Measurements from ENCODE around the gene CADM2. TPM values are rescaled to one million over a fixed set of nuclear protein-coding genes. Genes with fewer than 3 reads are reported as not detected.

The CADM2 gene
- total RNA-seq, 1 donor from 2014 or later, result 0.55 TPM

DNA sequence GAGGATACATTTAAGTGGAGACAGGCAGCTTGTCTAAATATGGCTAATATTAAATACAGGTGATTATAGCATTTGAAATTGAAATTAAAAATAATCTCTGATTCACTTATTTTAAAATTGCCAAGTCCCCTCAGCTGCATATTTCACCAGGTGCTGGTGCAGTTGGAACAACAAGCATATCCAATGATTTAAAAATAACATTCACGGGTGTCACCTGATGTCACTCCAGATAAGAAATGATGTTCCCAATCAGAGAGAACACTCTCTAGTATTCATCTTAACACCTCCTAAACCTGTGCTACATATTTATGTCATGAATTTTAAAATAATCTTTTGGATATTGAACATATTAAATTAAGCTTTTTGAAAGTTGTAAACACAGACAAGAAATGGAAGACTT, 249.9 kb downstream of the CADM2 start:
- no peaks in the 10 kb centered on the region for H3K4me1 ChIP-seq
- no peaks in the 10 kb centered on the region for H3K27me3 ChIP-seq
- H3K9me3 ChIP-seq, result no peaks in the 10 kb centered on the region
- ATAC-seq (no peak), DNase-seq (no peak)
- intact Hi-C loops (cut with DNase I), result no loop called here
- H3K4me3 ChIP-seq, result no peak overlapping the region
- no peaks in the 10 kb centered on the region for H3K36me3 ChIP-seq
- H3K27ac ChIP-seq, result no peak overlapping the region
- TF ChIP-seq, protein P1, sequence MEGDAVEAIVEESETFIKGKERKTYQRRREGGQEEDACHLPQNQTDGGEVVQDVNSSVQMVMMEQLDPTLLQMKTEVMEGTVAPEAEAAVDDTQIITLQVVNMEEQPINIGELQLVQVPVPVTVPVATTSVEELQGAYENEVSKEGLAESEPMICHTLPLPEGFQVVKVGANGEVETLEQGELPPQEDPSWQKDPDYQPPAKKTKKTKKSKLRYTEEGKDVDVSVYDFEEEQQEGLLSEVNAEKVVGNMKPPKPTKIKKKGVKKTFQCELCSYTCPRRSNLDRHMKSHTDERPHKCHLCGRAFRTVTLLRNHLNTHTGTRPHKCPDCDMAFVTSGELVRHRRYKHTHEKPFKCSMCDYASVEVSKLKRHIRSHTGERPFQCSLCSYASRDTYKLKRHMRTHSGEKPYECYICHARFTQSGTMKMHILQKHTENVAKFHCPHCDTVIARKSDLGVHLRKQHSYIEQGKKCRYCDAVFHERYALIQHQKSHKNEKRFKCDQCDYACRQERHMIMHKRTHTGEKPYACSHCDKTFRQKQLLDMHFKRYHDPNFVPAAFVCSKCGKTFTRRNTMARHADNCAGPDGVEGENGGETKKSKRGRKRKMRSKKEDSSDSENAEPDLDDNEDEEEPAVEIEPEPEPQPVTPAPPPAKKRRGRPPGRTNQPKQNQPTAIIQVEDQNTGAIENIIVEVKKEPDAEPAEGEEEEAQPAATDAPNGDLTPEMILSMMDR (IDR thresholded peaks at IDR 0.05), result no peak

DNA sequence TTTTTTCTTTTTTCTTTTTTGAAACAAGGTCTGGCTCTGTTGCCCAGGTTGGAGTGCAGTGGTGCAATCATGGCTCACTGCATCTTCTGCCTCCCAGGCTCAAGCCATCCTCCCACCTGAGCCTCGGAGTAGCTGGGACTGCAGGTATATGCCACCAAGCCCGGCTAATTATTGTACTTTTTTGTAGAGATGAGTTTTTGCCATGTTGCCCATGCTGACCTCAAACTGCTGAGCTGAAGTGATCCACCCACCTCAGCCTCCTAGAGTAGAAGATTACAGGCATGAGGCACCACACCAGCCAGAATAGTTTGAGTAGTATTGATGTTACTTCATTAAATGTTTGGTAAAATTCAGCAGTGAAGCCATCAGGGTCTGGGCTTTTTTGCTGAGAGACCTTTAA, 251.8 kb downstream of the CADM2 start:
- ATAC-seq (no peak), DNase-seq (no peak)
- Histone ChIP-seq H3K36me3 (no peaks in the 10 kb centered on the region), H3K4me3 (no peak overlapping the region), H3K9me3 (no peaks in the 10 kb centered on the region), H3K27me3 (no peaks in the 10 kb centered on the region), H3K4me1 (no peaks in the 10 kb centered on the region), H3K27ac (no peak overlapping the region)
- TF ChIP-seq, protein P1 (IDR thresholded peaks at IDR 0.05), result no peak
- intact Hi-C loops (cut with DNase I), result no loop called here

DNA sequence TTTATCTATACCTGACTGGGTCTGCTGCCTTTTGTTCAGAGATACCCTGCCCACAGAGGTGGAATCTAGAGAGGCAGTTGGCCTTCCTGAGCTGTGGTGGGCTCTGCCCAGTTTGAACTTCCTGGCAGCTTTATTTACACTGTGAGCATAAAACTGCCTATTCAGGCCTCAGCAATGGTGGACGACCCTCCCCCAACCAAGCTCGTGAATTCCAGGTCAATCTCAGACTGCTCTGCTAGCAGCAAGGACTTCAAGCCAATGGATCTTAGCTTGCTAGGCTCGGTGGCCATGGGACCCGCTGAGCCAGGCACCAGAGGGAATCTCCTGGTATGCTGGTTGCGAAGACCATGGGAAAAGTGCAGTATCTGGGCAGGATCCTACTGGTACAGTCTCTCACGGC, 270.2 kb downstream of the CADM2 start:
- Histone ChIP-seq H3K27ac (no peak overlapping the region), H3K9me3 (no peaks in the 10 kb centered on the region), H3K27me3 (no peaks in the 10 kb centered on the region), H3K36me3 (no peaks in the 10 kb centered on the region), H3K4me1 (no peaks in the 10 kb centered on the region), H3K4me3 (no peak overlapping the region)
- ATAC-seq (no peak), DNase-seq (no peak)
- intact Hi-C loops (cut with DNase I), result no loop called here
- TF ChIP-seq, protein P1 (IDR thresholded peaks at IDR 0.05), result no peak

DNA sequence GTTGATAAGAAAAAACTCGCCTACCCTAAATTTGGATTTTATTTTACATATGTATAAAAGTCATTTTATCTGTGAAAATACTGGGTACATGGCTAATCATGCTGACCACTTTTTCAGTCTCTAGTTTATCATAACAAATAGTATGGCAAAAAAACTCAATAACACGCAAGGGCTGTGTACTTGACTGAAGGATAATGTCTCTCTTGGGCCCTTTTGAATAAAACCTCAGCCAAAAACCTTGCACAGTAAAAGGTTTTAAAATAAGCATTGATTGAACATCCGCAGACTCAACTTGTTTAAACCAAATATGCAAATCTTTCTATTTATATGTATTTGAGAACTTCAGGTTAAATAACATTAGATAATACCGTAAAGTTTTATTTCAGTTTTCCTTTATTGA, 285.3 kb downstream of the CADM2 start:
- H3K27ac ChIP-seq, result no peak overlapping the region
- ATAC-seq (no peak), DNase-seq (no peak)
- intact Hi-C loops (cut with DNase I), result no loop called here
- H3K4me3 ChIP-seq, result no peak overlapping the region
- TF ChIP-seq, protein P1 (IDR thresholded peaks at IDR 0.05), result no peak
- no peaks in the 10 kb centered on the region for H3K9me3 ChIP-seq
- no peaks in the 10 kb centered on the region for H3K27me3 ChIP-seq
- H3K36me3 ChIP-seq, result no peaks in the 10 kb centered on the region
- H3K4me1 ChIP-seq, result no peaks in the 10 kb centered on the region

DNA sequence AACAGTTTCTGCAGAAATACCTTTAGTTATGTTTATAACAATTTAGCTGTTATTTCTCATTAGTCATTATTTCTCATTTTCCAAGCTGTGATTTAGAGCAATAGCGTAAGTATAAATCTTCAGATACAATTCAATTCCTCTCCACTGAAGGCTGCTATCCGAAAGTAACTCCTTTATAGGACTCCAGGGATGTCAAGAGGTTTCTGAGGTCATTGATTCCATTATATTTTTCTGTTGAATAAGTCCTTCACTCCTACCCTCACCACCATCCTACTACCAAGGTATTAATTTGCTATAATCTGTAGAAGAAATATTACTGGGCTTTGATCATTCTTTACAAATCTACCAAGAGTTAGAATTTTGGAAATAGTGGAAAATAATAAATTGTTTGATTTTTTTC, 285.7 kb downstream of the CADM2 start:
- no peak overlapping the region for H3K4me3 ChIP-seq
- H3K9me3 ChIP-seq, result no peaks in the 10 kb centered on the region
- no peaks in the 10 kb centered on the region for H3K27me3 ChIP-seq
- H3K27ac ChIP-seq, result no peak overlapping the region
- H3K4me1 ChIP-seq, result no peaks in the 10 kb centered on the region
- H3K36me3 ChIP-seq, result no peaks in the 10 kb centered on the region
- TF ChIP-seq, protein P1 (IDR thresholded peaks at IDR 0.05), result no peak
- intact Hi-C loops (cut with DNase I), result no loop called here
- no peak for DNase-seq
- no peak for ATAC-seq

DNA sequence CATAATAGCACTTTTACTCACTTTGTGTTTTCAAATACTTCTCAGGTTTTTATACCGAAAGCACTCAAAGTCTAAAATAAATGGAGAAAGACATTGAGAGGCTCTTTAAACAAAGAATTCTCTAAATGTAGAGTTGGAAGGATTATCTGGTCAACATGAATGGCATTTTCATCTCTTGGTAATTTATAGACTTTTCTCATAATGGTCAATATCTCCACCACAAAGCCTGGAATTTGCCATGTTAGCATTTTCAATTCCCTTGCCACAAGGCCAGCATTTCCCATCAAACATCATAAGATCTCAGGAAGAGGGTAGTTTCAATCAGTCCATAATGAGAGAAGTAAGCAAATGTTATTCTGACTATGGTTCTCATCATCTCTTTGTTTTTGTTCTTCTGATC, 293.0 kb downstream of the CADM2 start:
- H3K4me3 ChIP-seq, result no peak overlapping the region
- H3K9me3 ChIP-seq, result no peaks in the 10 kb centered on the region
- intact Hi-C loops (cut with DNase I), result no loop called here
- no peaks in the 10 kb centered on the region for H3K27me3 ChIP-seq
- DNase-seq (no peak), ATAC-seq (no peak)
- H3K4me1 ChIP-seq, result no peaks in the 10 kb centered on the region
- H3K27ac ChIP-seq, result no peak overlapping the region
- TF ChIP-seq, protein P1 (IDR thresholded peaks at IDR 0.05), result no peak
- H3K36me3 ChIP-seq, result no peaks in the 10 kb centered on the region

Data from upper lobe of right lung (tissue), 1 donor.